NT2/D1 (cell line): Measurements from ENCODE around the gene GRAMD1B.

Experiments
- YY1 ChIP-seq: IDR thresholded peaks from 2 replicates; pipeline ENCODE4 v1.6.1; 2011; ENCODE audit not compliant: insufficient read length, insufficient read depth
- ZNF274 ChIP-seq: IDR thresholded peaks from 2 replicates; pipeline ENCODE4 v1.6.1; 2011; ENCODE audit warnings: mild to moderate bottlenecking, low read depth, low read length

GRCh38 chr11:123580137-123580536 lies 150.1 kb downstream of the GRAMD1B start:
- TF ChIP-seq ZNF274 (no peak), YY1 (no peak)
